ENCODE results near the gene TEP1. TPM values are rescaled to one million over a fixed set of nuclear protein-coding genes. Genes with fewer than 3 reads are reported as not detected.

Gene TEP1
- total RNA-seq, 1 donor from 2014 or later: 24.6 TPM

- Histone ChIP-seq H3K9me3 (no peaks in the 10 kb centered on the region), H3K27ac (no peak overlapping the region), H3K36me3 (peaks cover 2 to 95% of the 10 kb centered on the region in 2 donors), H3K27me3 (no peaks in the 10 kb centered on the region), H3K4me1 (no peaks in the 10 kb centered on the region), H3K4me3 (no peak overlapping the region)
- intact Hi-C loops (cut with DNase I): no loop called here
- TF ChIP-seq CTCF (IDR thresholded peaks at IDR 0.05): no peak
- TF ChIP-seq POLR2A (IDR thresholded peaks at IDR 0.05): no peak
- no peak for TF ChIP-seq POLR2AphosphoS5 (IDR thresholded peaks at IDR 0.05; ENCODE audit: insufficient read depth in 1 of 2, low read depth in 1 of 2)
- no peak for DNase-seq (ENCODE audit: extremely low spot score in 2 of 2)
These were observed 30.8 kb downstream of the TEP1 start for GRCh38 chr14:20382526-20382925.

- no peak overlapping the region for H3K4me3 ChIP-seq
- no peaks in the 10 kb centered on the region for H3K27me3 ChIP-seq
- TF ChIP-seq CTCF (IDR thresholded peaks at IDR 0.05) (no peak), POLR2AphosphoS5 (IDR thresholded peaks at IDR 0.05; ENCODE audit: insufficient read depth in 1 of 2, low read depth in 1 of 2) (no peak), POLR2A (IDR thresholded peaks at IDR 0.05) (no peak)
- intact Hi-C loops (cut with DNase I): no loop called here
- no peak overlapping the region for H3K27ac ChIP-seq
- DNase-seq (ENCODE audit: extremely low spot score in 2 of 2): no peak
- H3K4me1 ChIP-seq: no peaks in the 10 kb centered on the region
- H3K9me3 ChIP-seq: no peaks in the 10 kb centered on the region
- peaks cover 2 to 98% of the 10 kb centered on the region in 2 donors for H3K36me3 ChIP-seq
These were observed 32.0 kb downstream of the TEP1 start for GRCh38 chr14:20381341-20381740.

GRCh38 chr14:20380681-20381080, 32.6 kb downstream of the TEP1 start:
- Histone ChIP-seq H3K27me3 (no peaks in the 10 kb centered on the region), H3K27ac (no peak overlapping the region), H3K36me3 (peaks cover 2 to 98% of the 10 kb centered on the region in 2 donors), H3K4me1 (no peaks in the 10 kb centered on the region), H3K4me3 (no peak overlapping the region), H3K9me3 (no peaks in the 10 kb centered on the region)
- DNase-seq (ENCODE audit: extremely low spot score in 2 of 2): no peak
- TF ChIP-seq CTCF (IDR thresholded peaks at IDR 0.05) (no peak), POLR2A (IDR thresholded peaks at IDR 0.05) (no peak), POLR2AphosphoS5 (IDR thresholded peaks at IDR 0.05; ENCODE audit: insufficient read depth in 1 of 2, low read depth in 1 of 2) (no peak)
- intact Hi-C loops (cut with DNase I): no loop called here

GRCh38 chr14:20379743-20380142, 33.6 kb downstream of the TEP1 start:
- Histone ChIP-seq H3K4me1 (no peaks in the 10 kb centered on the region), H3K4me3 (no peak overlapping the region), H3K36me3 (peaks cover 2 to 98% of the 10 kb centered on the region in 2 donors), H3K9me3 (no peaks in the 10 kb centered on the region), H3K27ac (no peak overlapping the region), H3K27me3 (no peaks in the 10 kb centered on the region)
- TF ChIP-seq CTCF (IDR thresholded peaks at IDR 0.05): no peak
- no peak for TF ChIP-seq POLR2A (IDR thresholded peaks at IDR 0.05)
- no peak for TF ChIP-seq POLR2AphosphoS5 (IDR thresholded peaks at IDR 0.05; ENCODE audit: insufficient read depth in 1 of 2, low read depth in 1 of 2)
- DNase-seq (ENCODE audit: extremely low spot score in 2 of 2): no peak
- intact Hi-C loops (cut with DNase I): no loop called here

- no peaks in the 10 kb centered on the region for H3K27me3 ChIP-seq
- TF ChIP-seq POLR2AphosphoS5 (IDR thresholded peaks at IDR 0.05; ENCODE audit: insufficient read depth in 1 of 2, low read depth in 1 of 2): no peak
- no peak for TF ChIP-seq CTCF (IDR thresholded peaks at IDR 0.05)
- no peak for TF ChIP-seq POLR2A (IDR thresholded peaks at IDR 0.05)
- no peak overlapping the region for H3K27ac ChIP-seq
- H3K9me3 ChIP-seq: no peaks in the 10 kb centered on the region
- intact Hi-C loops (cut with DNase I): no loop called here
- H3K36me3 ChIP-seq: peaks cover 2 to 97% of the 10 kb centered on the region in 2 donors
- no peaks in the 10 kb centered on the region for H3K4me1 ChIP-seq
- DNase-seq (ENCODE audit: extremely low spot score in 2 of 2): no peak
- H3K4me3 ChIP-seq: no peak overlapping the region
These were observed 36.1 kb downstream of the TEP1 start for GRCh38 chr14:20377171-20377570.

All from vagina (tissue), 2 donors.